Esophagus muscularis mucosa (tissue), 4 donors: ENCODE results near the gene UNG. TPM values are rescaled to one million over a fixed set of nuclear protein-coding genes. Genes with fewer than 3 reads are reported as not detected.
"Not testable (repeated sequence)": the region's sequence is repeated elsewhere in the genome, so short reads cannot be mapped to it uniquely, and the experiment has no call there.

ENCODE experiments used
- DNase-seq: peaks from one replicate; pipeline ENCODE4 v3.0.0-alpha.2; 2017; ENCODE audit errors: extremely low spot score
- H3K27ac ChIP-seq, 4 donors: fragments of 200-600 bp; sonication (generic); replicated peaks in 1 of 4; 1 replicate in 3 of 4; 2 replicates in 1 of 4; pipeline ENCODE4 v1.5.1; 2016 to 2019; ENCODE audit warnings: mild to moderate bottlenecking in 1 of 4
- H3K27me3 ChIP-seq, 4 donors: fragments of 200-600 bp; sonication (generic); one replicate each; pipeline versions ENCODE4 v1.5.1 to v1.6.0; 2016 to 2019
- H3K36me3 ChIP-seq, 4 donors: fragments of 200-600 bp; sonication (generic); one replicate each; pipeline ENCODE4 v1.5.1; 2016 to 2019
- H3K4me1 ChIP-seq, 4 donors: fragments of 200-600 bp; sonication (generic); one replicate each; pipeline ENCODE4 v1.5.1; 2016 to 2019
- H3K4me3 ChIP-seq, 4 donors: fragments of 200-600 bp; sonication (generic); 1 replicate in 2 of 4; 2 replicates in 2 of 4; pipeline ENCODE4 v1.5.1; 2016 to 2019; ENCODE audit warnings: mild to moderate bottlenecking in 4 of 4, moderate library complexity in 1 of 4
- H3K9me3 ChIP-seq, 4 donors: fragments of 200-600 bp; sonication (generic); 1 replicate in 3 of 4; 2 replicates in 1 of 4; pipeline ENCODE4 v1.5.1; 2016 to 2019
- CTCF ChIP-seq, 3 experiments: fragments of 200-600 bp in 2 of 3; fragments of 450-650 bp in 1 of 3; sonication (generic) in 2 of 3; IDR thresholded peaks; one replicate each; pipeline ENCODE4 v1.5.1; 2017 to 2019; ENCODE audit warnings: antibody characterized with exemption in 3 of 3, mild to moderate bottlenecking in 2 of 3, moderate library complexity in 1 of 3
- EP300 ChIP-seq: sonication (generic); formaldehyde crosslinking; IDR thresholded peaks from one replicate; pipeline ENCODE4 v1.6.1; 2017; ENCODE audit warnings: antibody characterized with exemption
- POLR2A ChIP-seq: fragments of 450-650 bp; IDR thresholded peaks from one replicate; pipeline ENCODE4 v1.6.1; 2017; ENCODE audit warnings: antibody characterized with exemption, moderate library complexity, mild to moderate bottlenecking, low read depth
- POLR2AphosphoS5 ChIP-seq, 2 donors: sonication (generic); formaldehyde crosslinking; IDR thresholded peaks; one replicate each; pipeline ENCODE4 v1.6.1; 2017; ENCODE audit warnings: antibody characterized with exemption in 2 of 2
- WGBS: methylation state at CpG from one replicate; pipeline ENCODE4 v1.1.5; 2018; 5-methylcytosine and 5-hydroxymethylcytosine counted together
- intact Hi-C: fragments of 100-400 bp; cut with DNase I; formaldehyde crosslinking; loops from one replicate; pipeline ENCODE4 v1.15.1; 2023
- total RNA-seq, 4 donors: library from RNA; depleted of rRNA; stranded (reverse); fragments of >200 nt; gene quantifications; one replicate each; pipeline versions ENCODE4 v1.1.0 to v1.2.1, GENCODE V29; 2016

UNG gene
- total RNA-seq, 4 donors from 2014 or later: 11.2 to 18.4 (median 14.3) TPM

GRCh38 chr12:109053382-109054123 is 43.8 kb upstream of the UNG start:
- DNase-seq: no peak

GRCh38 chr12:109054124-109054513 is 43.3 kb upstream of the UNG start:
- intact Hi-C loops, H3K9me3 ChIP-seq, DNase-seq, H3K27me3 ChIP-seq: not testable (repeated sequence)
- 91% methylated on average over 4 of the region's 4 CpGs for WGBS
- Histone ChIP-seq H3K4me3 (peak overlapping the region in 2 of 4 donors; percentile 97 to 98), H3K4me1 (peaks cover 16 to 23% (median 22%) of the 10 kb centered on the region in 4 donors), H3K36me3 (peaks cover 10 to 23% (median 16%) of the 10 kb centered on the region in 4 donors), H3K27ac (peak overlapping the region in 2 of 4 donors; percentile 83 to 84)

More at GRCh38 chr12:109053382-109054123, 43.8 kb upstream of the UNG start:
- Histone ChIP-seq H3K27me3 (no peaks in the 10 kb centered on the region), H3K4me3 (peak overlapping the region; percentile 79 to 98 (median 92)), H3K36me3 (peaks cover 4 to 19% (median 10%) of the 10 kb centered on the region in 4 donors), H3K27ac (peak overlapping the region; percentile 83 to 90 (median 85)), H3K9me3 (no peaks in the 10 kb centered on the region), H3K4me1 (peaks cover 16 to 23% (median 22%) of the 10 kb centered on the region in 4 donors)
- intact Hi-C loops: no loop called here
- no peak for TF ChIP-seq POLR2AphosphoS5 (IDR thresholded peaks at IDR 0.05)
- no peak for TF ChIP-seq POLR2A
- no peak for TF ChIP-seq EP300
- 33% methylated on average over 9 of the region's 9 CpGs for WGBS

- intact Hi-C loops: no loop called here
- Histone ChIP-seq H3K4me3 (no peak overlapping the region), H3K4me1 (peaks cover 16 to 23% (median 22%) of the 10 kb centered on the region in 4 donors), H3K9me3 (no peaks in the 10 kb centered on the region), H3K36me3 (peaks cover 11 to 27% (median 20%) of the 10 kb centered on the region in 4 donors), H3K27ac (no peak overlapping the region), H3K27me3 (no peaks in the 10 kb centered on the region)
- TF ChIP-seq POLR2AphosphoS5 (IDR thresholded peaks at IDR 0.05): no peak
- DNase-seq: no peak
Observed at GRCh38 chr12:109054520-109054919, 42.9 kb upstream of the UNG start.

- TF ChIP-seq POLR2AphosphoS5 (IDR thresholded peaks at IDR 0.05) (no peak), CTCF (IDR thresholded peaks at IDR 0.05) (no peak), POLR2A (no peak), EP300 (no peak)
- intact Hi-C loops: no loop called here
- 93% methylated on average over 3 of the region's 3 CpGs for WGBS
- Histone ChIP-seq H3K27me3 (no peaks in the 10 kb centered on the region), H3K9me3 (no peaks in the 10 kb centered on the region), H3K4me1 (peaks cover 14 to 20% (median 19%) of the 10 kb centered on the region in 4 donors), H3K27ac (no peak overlapping the region), H3K36me3 (peaks cover 11 to 45% (median 41%) of the 10 kb centered on the region in 4 donors), H3K4me3 (no peak overlapping the region)
- DNase-seq: no peak
Observed at GRCh38 chr12:109056891-109057290, 40.5 kb upstream of the UNG start.

GRCh38 chr12:109057376-109057775 is 40.0 kb upstream of the UNG start:
- no peak overlapping the region for H3K4me3 ChIP-seq
- intact Hi-C loops: no loop called here
- no peak overlapping the region for H3K27ac ChIP-seq
- peaks cover 12 to 18% (median 16%) of the 10 kb centered on the region in 4 donors for H3K4me1 ChIP-seq
- H3K9me3 ChIP-seq: no peaks in the 10 kb centered on the region
- WGBS: 100% methylated on average over 1 of the region's 1 CpG
- DNase-seq: no peak
- H3K27me3 ChIP-seq: no peaks in the 10 kb centered on the region
- peaks cover 11 to 49% (median 42%) of the 10 kb centered on the region in 4 donors for H3K36me3 ChIP-seq
- TF ChIP-seq CTCF (IDR thresholded peaks at IDR 0.05): no peak

GRCh38 chr12:109058773-109059172 is 38.6 kb upstream of the UNG start:
- H3K4me3 ChIP-seq: no peak overlapping the region
- H3K4me1 ChIP-seq: peaks cover 6 to 8% (median 7%) of the 10 kb centered on the region in 4 donors
- H3K9me3 ChIP-seq: no peaks in the 10 kb centered on the region
- peak; percentile 24 for DNase-seq
- H3K27ac ChIP-seq: no peak overlapping the region
- intact Hi-C loops: no loop called here
- 91% methylated on average over 6 of the region's 6 CpGs for WGBS
- H3K27me3 ChIP-seq: no peaks in the 10 kb centered on the region
- TF ChIP-seq POLR2AphosphoS5 (IDR thresholded peaks at IDR 0.05): no peak
- no peak for TF ChIP-seq EP300
- no peak for TF ChIP-seq CTCF (IDR thresholded peaks at IDR 0.05)
- TF ChIP-seq POLR2A: no peak
- peaks cover 11 to 61% (median 50%) of the 10 kb centered on the region in 4 donors for H3K36me3 ChIP-seq
